ENCODE results near the gene RFX5. TPM values are rescaled to one million over a fixed set of nuclear protein-coding genes. Genes with fewer than 3 reads are reported as not detected.

RFX5 gene
- total and polyA plus RNA-seq, 2 donors (not counting 3 experiments of a cell fraction or from before 2014, with no cell fraction given) = 23.5 to 52.8 TPM

GRCh38 chr1:151343587-151343986 lies 3.5 kb downstream of the RFX5 start:
- no peak for DNase-seq (ENCODE audit: low read depth, low spot score)
- Histone ChIP-seq H3K9ac (replicated peaks; ENCODE audit: extremely low read depth, insufficient read depth, low read length) (no peak overlapping the region), H3K79me2 (ENCODE audit: control insufficient read depth, insufficient read depth, low read length) (peaks cover 4% of the 10 kb centered on the region), H3K27me3 (ENCODE audit: control insufficient read depth in 2 of 2, insufficient read depth in 2 of 2, low read length in 2 of 2) (no peaks in the 10 kb centered on the region), H3K36me3 (ENCODE audit: control insufficient read depth in 2 of 2, extremely low read depth in 1 of 2, insufficient read depth in 2 of 2, low read length in 2 of 2) (peaks cover 3 to 16% of the 10 kb centered on the region in 2 experiments), H3K4me1 (ENCODE audit: control insufficient read depth, extremely low read depth, insufficient read depth, low read length) (peaks cover 14% of the 10 kb centered on the region), H4K20me1 (replicated peaks; ENCODE audit: control insufficient read depth, extremely low read depth, insufficient read depth, low read length) (no peaks in the 10 kb centered on the region), H3K4me2 (ENCODE audit: insufficient read depth, low read length) (no peak overlapping the region), H3K9me3 (replicated peaks; ENCODE audit: control insufficient read depth, insufficient read depth, low read length) (no peaks in the 10 kb centered on the region), H3K9me1 (replicated peaks; ENCODE audit: control insufficient read depth, extremely low read depth, insufficient read depth, low read length) (no peaks in the 10 kb centered on the region), H3K4me3 (replicated peaks in 1 of 3; ENCODE audit: insufficient read depth in 1 of 3, low read depth in 1 of 3, low read length in 3 of 3) (no peak overlapping the region), H3K27ac (ENCODE audit: insufficient read depth, low read depth, low read length) (no peak overlapping the region), H2AFZ (ENCODE audit: low read depth, low read length) (no peak overlapping the region)
- TF ChIP-seq GATA2 (IDR thresholded peaks at IDR 0.05; ENCODE audit: insufficient read depth, insufficient read length, low read depth, low read length) (no peak), CTCF (IDR thresholded peaks at IDR 0.05; ENCODE audit: extremely low read depth in 1 of 2, insufficient read depth in 1 of 2, low read depth in 1 of 2, low read length in 2 of 2) (no peak), MYC (IDR thresholded peaks at IDR 0.05; ENCODE audit: low read depth, low read length) (no peak), POLR2A (IDR thresholded peaks at IDR 0.05; ENCODE audit: low read depth, low read length) (no peak), FOS (IDR thresholded peaks at IDR 0.05; ENCODE audit: borderline replicate concordance, insufficient read depth, low read length) (no peak), POLR2AphosphoS5 (IDR thresholded peaks at IDR 0.05; ENCODE audit: insufficient read depth, low read depth, low read length) (no peak), MAX (IDR thresholded peaks at IDR 0.05; ENCODE audit: insufficient read depth, insufficient read length) (no peak)
- POLR2A ChIA-PET = interaction anchor here (0.8 to 1.0 kb wide), 2 partner anchors 32 to 42 kb away, joined by 3 read pairs; no protein-coding TSS in a partner anchor
- no peak for FAIRE-seq
- CTCF ChIA-PET = interaction anchor here (14.4 kb wide), 1 partner anchor 40 kb away, joined by 674 read pairs; no protein-coding TSS in a partner anchor
- dilution Hi-C loops (cut with MboI; ENCODE audit: extremely low pct_ligation_motif_present, low sequenced_read_pairs) (no loop called here), intact Hi-C loops (cut with micrococcal nuclease) (loop anchor here (10.0 kb wide), 1 partner anchor 239 kb away; no protein-coding TSS in a partner anchor)
- no TSS peak for BruUV-seq (replicated peaks)

Measured in endothelial cell of umbilical vein (primary cell).